Measurements from ENCODE around the gene SAMM50. TPM values are rescaled to one million over a fixed set of nuclear protein-coding genes. Genes with fewer than 3 reads are reported as not detected.
"Not testable (repeated sequence)": the region's sequence is repeated elsewhere in the genome, so short reads cannot be mapped to it uniquely, and the experiment has no call there.

The SAMM50 gene
- total and polyA plus RNA-seq, 10 of the 15 experiments (the other 5 are each of a cell fraction or from before 2014, with no cell fraction given), result 38.2 to 126 (median 62.4) TPM

DNA sequence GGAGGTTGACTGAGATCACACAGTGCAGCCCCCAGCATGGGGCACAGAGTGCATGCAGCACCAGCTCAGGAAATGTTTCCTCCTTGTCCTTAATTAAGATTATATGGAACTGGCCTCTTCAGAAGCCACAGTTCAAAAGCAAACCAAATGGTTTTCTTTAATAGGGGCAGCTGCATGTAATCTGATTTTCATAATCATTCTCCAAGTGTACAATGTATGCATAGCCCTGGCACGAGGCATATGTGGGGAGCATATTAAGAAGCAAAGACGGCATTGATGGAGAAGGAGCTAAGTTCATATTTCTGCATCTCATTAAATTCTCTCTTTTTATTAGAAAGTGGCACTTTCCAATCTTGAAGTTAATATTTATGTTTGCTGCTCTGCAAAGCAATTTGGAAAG lies 59.0 kb downstream of the SAMM50 start:
- ATAC-seq (no peak), DNase-seq (ENCODE audit: low read depth, low spot score) (no peak), FAIRE-seq (no peak)
- Histone ChIP-seq H3K9ac (ENCODE audit: control insufficient read depth, insufficient read depth, low read length) (no peak overlapping the region), H3K36me3 (ENCODE audit: control insufficient read depth in 2 of 2, insufficient read depth in 2 of 2, low read length in 1 of 2) (no peaks in the 10 kb centered on the region), H3K27ac (ENCODE audit: control insufficient read depth, insufficient read depth) (no peak overlapping the region), H3K79me2 (ENCODE audit: control insufficient read depth, insufficient read depth, low read length) (no peaks in the 10 kb centered on the region), H3K4me1 (ENCODE audit: control insufficient read depth, insufficient read depth, low read length) (no peaks in the 10 kb centered on the region; the same call in 1 of the 2 replicates), H3K4me3 (no peak overlapping the region), H3K9me3 (replicated peaks; ENCODE audit: control insufficient read depth, insufficient read depth, low read length) (no peaks in the 10 kb centered on the region), H2AFZ (ENCODE audit: control insufficient read depth, low read depth, low read length) (no peak overlapping the region), H3K27me3 (replicated peaks in 1 of 2; ENCODE audit: control insufficient read depth in 2 of 2, insufficient read depth in 2 of 2, low read length in 1 of 2) (no peaks in the 10 kb centered on the region), H4K20me1 (ENCODE audit: control insufficient read depth, insufficient read depth) (no peaks in the 10 kb centered on the region), H3K4me2 (ENCODE audit: control insufficient read depth, insufficient read depth) (no peak overlapping the region)
- 38% methylated on average over 2 of the region's 2 CpGs for WGBS (ENCODE audit: insufficient coverage, insufficient replicate concordance, low lambda C conversion rate, missing lambda C conversion rate)
- no TSS peak for BruUV-seq (replicated peaks)
- TF ChIP-seq RBBP5 (conservative IDR thresholded peaks at IDR 0.05) (no peak), IKZF1 (conservative IDR thresholded peaks at IDR 0.05) (no peak), WRNIP1 (IDR thresholded peaks at IDR 0.05; ENCODE audit: borderline replicate concordance, low read depth, low read length) (no peak), JUNB (IDR thresholded peaks at IDR 0.05) (no peak), SMAD1 (IDR thresholded peaks at IDR 0.05; ENCODE audit: low read depth, partially characterized antibody) (no peak), CHD4 (IDR thresholded peaks at IDR 0.05) (no peak), CHD2 (IDR thresholded peaks at IDR 0.05; ENCODE audit: borderline replicate concordance, low read depth, low read length) (no peak), RCOR1 (conservative IDR thresholded peaks at IDR 0.05; ENCODE audit: low read depth, low read length) (no peak), SIN3A (IDR thresholded peaks at IDR 0.05; ENCODE audit: low read depth, low read length) (no peak), POLR2A (IDR thresholded peaks at IDR 0.05; ENCODE audit: low read depth, low read length) (no peak)
- ChIA-PET CTCF (interaction anchor here (0.6 to 1.7 kb wide), 3 partner anchors 21 to 67 kb away, joined by 3 to 6 read pairs (median 4); no protein-coding TSS in a partner anchor), RAD21 (ENCODE audit: unreplicated experiment) (no interaction called here), SMC1A (ENCODE audit: uncharacterized antibody, unreplicated experiment) (interaction anchor here (0.6 to 1.9 kb wide), 5 partner anchors 10 to 340 kb away, joined by 3 to 7 read pairs (median 3); partner anchors contain the start of gene PARVB), POLR2A (no interaction called here)
- intact Hi-C loops (cut with micrococcal nuclease; ENCODE audit: unreplicated experiment) (no loop called here), in situ Hi-C loops (cut with MboI) (no loop called here)

DNA sequence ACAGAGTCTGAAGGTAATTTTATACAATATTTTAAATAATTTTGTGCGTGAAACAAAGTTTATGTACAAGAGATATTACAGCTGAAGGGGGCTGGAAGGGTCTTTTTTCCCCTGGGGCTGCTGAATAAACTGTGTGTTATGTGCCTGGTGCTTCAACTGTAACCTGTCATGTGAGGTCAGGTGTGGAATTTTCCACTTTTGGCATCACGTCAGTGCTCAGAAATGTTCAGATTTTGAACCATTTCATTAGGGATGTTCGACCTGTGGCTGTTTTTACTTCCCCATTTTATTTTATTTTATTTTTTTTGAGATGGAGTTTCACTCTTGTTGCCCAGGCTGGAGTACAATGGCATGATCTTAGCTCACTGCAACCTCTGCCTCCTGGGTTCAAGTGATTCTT lies 61.3 kb downstream of the SAMM50 start:
- H3K4me2 ChIP-seq (ENCODE audit: control insufficient read depth, insufficient read depth); H3K27me3 ChIP-seq (replicated peaks in 1 of 2; ENCODE audit: control insufficient read depth in 2 of 2, insufficient read depth in 2 of 2, low read length in 1 of 2); in situ Hi-C loops (cut with MboI); DNase-seq (ENCODE audit: low read depth, low spot score); H3K79me2 ChIP-seq (ENCODE audit: control insufficient read depth, insufficient read depth, low read length); H3K9ac ChIP-seq (ENCODE audit: control insufficient read depth, insufficient read depth, low read length); intact Hi-C loops (cut with micrococcal nuclease; ENCODE audit: unreplicated experiment); H2AFZ ChIP-seq (ENCODE audit: control insufficient read depth, low read depth, low read length); ATAC-seq; H4K20me1 ChIP-seq (ENCODE audit: control insufficient read depth, insufficient read depth); H3K4me3 ChIP-seq; H3K27ac ChIP-seq (ENCODE audit: control insufficient read depth, insufficient read depth); BruUV-seq (replicated peaks); H3K4me1 ChIP-seq (ENCODE audit: control insufficient read depth, insufficient read depth, low read length); H3K9me3 ChIP-seq (replicated peaks; ENCODE audit: control insufficient read depth, insufficient read depth, low read length); FAIRE-seq; H3K36me3 ChIP-seq (ENCODE audit: control insufficient read depth in 2 of 2, insufficient read depth in 2 of 2, low read length in 1 of 2): not testable (repeated sequence)
- ChIA-PET SMC1A (ENCODE audit: uncharacterized antibody, unreplicated experiment) (interaction anchor here (0.6 to 2.0 kb wide), 3 partner anchors 10 to 321 kb away, joined by 3 to 15 read pairs (median 3); no protein-coding TSS in a partner anchor), CTCF (interaction anchor here (0.8 to 1.4 kb wide), 2 partner anchors 15 to 23 kb away, joined by 3 to 7 read pairs; no protein-coding TSS in a partner anchor), POLR2A (interaction anchor here (0.7 kb wide), 1 partner anchor 10 kb away, joined by 3 read pairs; no protein-coding TSS in a partner anchor), RAD21 (ENCODE audit: unreplicated experiment) (interaction anchor here (1.1 kb wide), 1 partner anchor 23 kb away, joined by 3 read pairs; no protein-coding TSS in a partner anchor)
- 86% methylated on average over 3 of the region's 3 CpGs for WGBS (ENCODE audit: insufficient coverage, insufficient replicate concordance, low lambda C conversion rate, missing lambda C conversion rate)

All from GM12878 (cell line).